ENCODE results near the gene VPS4A.

The VPS4A gene

DNA sequence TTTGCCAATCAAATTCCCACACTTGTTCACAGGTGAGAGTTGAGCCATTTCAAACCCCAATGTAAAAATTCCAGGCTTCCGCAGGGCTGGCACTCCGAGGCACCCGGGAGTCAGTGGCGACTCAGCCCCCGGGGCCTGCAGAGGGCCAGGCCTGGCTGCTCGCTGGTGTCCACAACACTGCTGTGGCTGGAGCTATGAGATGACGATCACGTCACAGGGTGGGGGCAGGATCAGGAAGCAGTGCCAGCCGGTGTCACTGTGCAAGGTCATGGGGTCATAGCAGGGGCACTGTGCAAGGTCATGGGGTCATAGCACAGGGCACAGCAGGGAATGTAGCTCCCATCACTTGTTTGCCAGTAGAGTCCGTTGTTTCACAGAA lies 7.8 kb downstream of the VPS4A start:
- H3K4me3 ChIP-seq (ENCODE audit: low read length): no peak overlapping the region
- peaks cover 35% of the 10 kb centered on the region for H3K79me2 ChIP-seq (ENCODE audit: low read length)
- H3K9ac ChIP-seq (ENCODE audit: low read length): no peak overlapping the region
- H3K27ac ChIP-seq (ENCODE audit: low read length): no peak overlapping the region
- H3K27me3 ChIP-seq (ENCODE audit: low read depth, low read length): no peaks in the 10 kb centered on the region
- 0 out of 2 replicates have a peak, but pooled peaks cover 4% of the 10 kb centered on the region for H4K20me1 ChIP-seq (ENCODE audit: insufficient read depth, low read length)
- no peak overlapping the region for H2AFZ ChIP-seq (ENCODE audit: low read depth, low read length)
- H3K4me1 ChIP-seq (ENCODE audit: low read length): no peaks in the 10 kb centered on the region
- no peak overlapping the region for H3K4me2 ChIP-seq (ENCODE audit: low read length)
- peaks cover 65% of the 10 kb centered on the region for H3K36me3 ChIP-seq (replicated peaks; ENCODE audit: low read depth, low read length)
- no peak for TF ChIP-seq EZH2phosphoT487 (IDR thresholded peaks at IDR 0.05; ENCODE audit: low read depth)
- H3K9me3 ChIP-seq (ENCODE audit: insufficient read depth, low read length): no peaks in the 10 kb centered on the region

DNA sequence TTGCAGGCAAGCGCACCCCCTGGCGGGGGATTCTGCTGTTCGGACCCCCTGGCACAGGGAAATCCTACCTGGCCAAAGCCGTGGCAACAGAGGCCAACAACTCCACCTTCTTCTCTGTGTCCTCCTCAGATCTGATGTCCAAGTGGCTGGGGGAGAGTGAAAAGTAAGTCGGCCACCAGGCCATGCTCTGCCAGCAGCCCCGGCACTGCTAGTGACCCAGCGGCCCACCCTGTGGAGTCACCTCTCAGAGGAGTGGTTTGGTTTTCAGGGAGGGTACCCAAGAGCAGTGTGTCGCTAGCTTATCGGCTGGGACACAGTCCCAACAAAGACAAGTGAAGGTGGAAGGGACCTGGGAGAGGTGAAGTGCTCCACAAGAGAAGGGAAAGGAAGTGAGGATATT lies 8.2 kb downstream of the VPS4A start:
- H2AFZ ChIP-seq (ENCODE audit: low read depth, low read length): no peak overlapping the region
- TF ChIP-seq, protein P1, sequence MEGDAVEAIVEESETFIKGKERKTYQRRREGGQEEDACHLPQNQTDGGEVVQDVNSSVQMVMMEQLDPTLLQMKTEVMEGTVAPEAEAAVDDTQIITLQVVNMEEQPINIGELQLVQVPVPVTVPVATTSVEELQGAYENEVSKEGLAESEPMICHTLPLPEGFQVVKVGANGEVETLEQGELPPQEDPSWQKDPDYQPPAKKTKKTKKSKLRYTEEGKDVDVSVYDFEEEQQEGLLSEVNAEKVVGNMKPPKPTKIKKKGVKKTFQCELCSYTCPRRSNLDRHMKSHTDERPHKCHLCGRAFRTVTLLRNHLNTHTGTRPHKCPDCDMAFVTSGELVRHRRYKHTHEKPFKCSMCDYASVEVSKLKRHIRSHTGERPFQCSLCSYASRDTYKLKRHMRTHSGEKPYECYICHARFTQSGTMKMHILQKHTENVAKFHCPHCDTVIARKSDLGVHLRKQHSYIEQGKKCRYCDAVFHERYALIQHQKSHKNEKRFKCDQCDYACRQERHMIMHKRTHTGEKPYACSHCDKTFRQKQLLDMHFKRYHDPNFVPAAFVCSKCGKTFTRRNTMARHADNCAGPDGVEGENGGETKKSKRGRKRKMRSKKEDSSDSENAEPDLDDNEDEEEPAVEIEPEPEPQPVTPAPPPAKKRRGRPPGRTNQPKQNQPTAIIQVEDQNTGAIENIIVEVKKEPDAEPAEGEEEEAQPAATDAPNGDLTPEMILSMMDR (IDR thresholded peaks at IDR 0.05; ENCODE audit: low read depth, low read length): no peak
- TF ChIP-seq EZH2phosphoT487 (IDR thresholded peaks at IDR 0.05; ENCODE audit: low read depth): no peak
- no peak overlapping the region for H3K4me2 ChIP-seq (ENCODE audit: low read length)
- no peak overlapping the region for H3K27ac ChIP-seq (ENCODE audit: low read length)
- H4K20me1 ChIP-seq (ENCODE audit: insufficient read depth, low read length): 0 out of 2 replicates have a peak, but pooled peaks cover 7% of the 10 kb centered on the region
- no peak overlapping the region for H3K9ac ChIP-seq (ENCODE audit: low read length)
- H3K79me2 ChIP-seq (ENCODE audit: low read length): peaks cover 35% of the 10 kb centered on the region
- H3K36me3 ChIP-seq (replicated peaks; ENCODE audit: low read depth, low read length): peaks cover 68% of the 10 kb centered on the region
- no peaks in the 10 kb centered on the region for H3K4me1 ChIP-seq (ENCODE audit: low read length)
- no peaks in the 10 kb centered on the region for H3K9me3 ChIP-seq (ENCODE audit: insufficient read depth, low read length)
- H3K4me3 ChIP-seq (ENCODE audit: low read length): no peak overlapping the region
- no peaks in the 10 kb centered on the region for H3K27me3 ChIP-seq (ENCODE audit: low read depth, low read length)

DNA sequence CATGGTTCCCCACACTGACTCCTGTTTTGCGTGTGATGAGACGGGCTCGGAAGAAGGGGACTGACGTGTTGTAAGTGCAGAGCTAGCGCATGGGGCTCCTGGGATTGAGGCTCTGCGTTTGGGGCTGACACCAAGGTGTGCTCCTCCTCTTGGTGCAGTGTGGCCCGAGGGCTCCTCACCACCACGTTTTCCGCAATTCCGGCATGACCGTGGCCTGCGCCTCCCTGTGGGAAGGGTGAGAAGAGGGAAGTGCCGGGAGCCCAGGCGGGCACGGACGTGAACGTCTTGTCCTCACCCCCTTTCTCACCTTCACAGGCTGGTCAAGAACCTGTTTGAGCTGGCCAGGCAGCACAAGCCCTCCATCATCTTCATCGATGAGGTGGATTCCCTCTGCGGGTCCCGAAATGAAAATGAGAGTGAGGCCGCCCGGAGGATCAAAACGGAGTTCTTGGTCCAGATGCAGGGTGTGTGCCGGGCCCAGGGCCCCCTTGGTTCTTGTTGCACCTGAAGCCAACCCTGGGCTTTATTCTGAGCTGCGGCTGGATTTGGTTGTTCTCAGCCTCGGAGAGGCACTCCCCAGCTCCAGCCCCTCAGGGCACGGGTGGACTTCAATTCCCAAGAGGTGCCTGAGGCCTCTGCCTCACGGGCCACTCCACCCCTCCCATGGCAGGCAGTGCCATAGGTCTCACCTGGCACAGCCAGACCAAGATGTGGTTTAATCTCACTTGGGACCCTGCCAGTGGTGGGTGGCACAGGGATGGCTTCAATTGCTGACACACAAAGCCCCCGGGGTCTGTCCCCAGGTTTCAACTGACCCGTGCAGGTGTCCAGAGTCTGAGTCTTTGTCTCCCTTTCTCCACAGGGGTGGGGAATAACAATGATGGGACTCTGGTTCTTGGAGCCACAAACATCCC lies 8.9 kb downstream of the VPS4A start:
- Histone ChIP-seq H3K27ac (ENCODE audit: low read length) (no peak overlapping the region), H2AFZ (ENCODE audit: low read depth, low read length) (no peak overlapping the region), H4K20me1 (ENCODE audit: insufficient read depth, low read length) (0 out of 2 replicates have a peak, but pooled peaks cover 11% of the 10 kb centered on the region), H3K4me2 (ENCODE audit: low read length) (no peak overlapping the region), H3K4me1 (ENCODE audit: low read length) (no peaks in the 10 kb centered on the region), H3K79me2 (ENCODE audit: low read length) (peaks cover 36% of the 10 kb centered on the region), H3K27me3 (ENCODE audit: low read depth, low read length) (no peaks in the 10 kb centered on the region), H3K4me3 (ENCODE audit: low read length) (no peak overlapping the region), H3K9ac (ENCODE audit: low read length) (no peak overlapping the region), H3K9me3 (ENCODE audit: insufficient read depth, low read length) (no peaks in the 10 kb centered on the region), H3K36me3 (replicated peaks; ENCODE audit: low read depth, low read length) (peaks cover 70% of the 10 kb centered on the region)
- TF ChIP-seq, protein P1 (IDR thresholded peaks at IDR 0.05; ENCODE audit: low read depth, low read length): no peak

DNA sequence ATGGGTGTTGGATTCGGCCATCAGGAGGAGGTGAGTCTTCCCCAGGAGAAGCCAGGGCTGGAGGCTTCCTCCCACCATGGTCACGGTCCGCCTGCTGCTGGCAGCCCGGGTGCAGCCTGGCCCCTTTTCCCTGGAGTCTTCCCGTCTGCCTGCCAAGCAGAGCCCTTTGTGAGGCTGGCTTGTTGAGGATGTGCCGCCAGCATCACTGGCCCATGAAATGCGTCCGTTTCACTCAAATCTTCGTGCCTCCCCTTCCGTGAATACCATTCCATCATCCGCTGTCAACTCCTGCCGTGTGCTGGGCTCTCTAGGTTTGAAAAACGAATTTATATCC lies 9.6 kb downstream of the VPS4A start:
- Histone ChIP-seq H3K79me2 (ENCODE audit: low read length) (peaks cover 39% of the 10 kb centered on the region), H3K27me3 (ENCODE audit: low read depth, low read length) (no peaks in the 10 kb centered on the region), H3K9me3 (ENCODE audit: insufficient read depth, low read length) (no peaks in the 10 kb centered on the region), H4K20me1 (ENCODE audit: insufficient read depth, low read length) (peaks cover 11% of the 10 kb centered on the region; the same call in 1 of the 2 replicates), H2AFZ (ENCODE audit: low read depth, low read length) (no peak overlapping the region), H3K36me3 (replicated peaks; ENCODE audit: low read depth, low read length) (peaks cover 70% of the 10 kb centered on the region), H3K4me2 (ENCODE audit: low read length) (no peak overlapping the region), H3K4me1 (ENCODE audit: low read length) (no peaks in the 10 kb centered on the region), H3K27ac (ENCODE audit: low read length) (no peak overlapping the region), H3K9ac (ENCODE audit: low read length) (no peak overlapping the region), H3K4me3 (ENCODE audit: low read length) (no peak overlapping the region)
- TF ChIP-seq EZH2phosphoT487 (IDR thresholded peaks at IDR 0.05; ENCODE audit: low read depth): no peak
- TF ChIP-seq, protein P1 (IDR thresholded peaks at IDR 0.05; ENCODE audit: low read depth, low read length): no peak

All from OCI-LY3 (cell line).